Chondrocyte (in vitro differentiated cells): Measurements from ENCODE around the gene TRAF6. TPM values are rescaled to one million over a fixed set of nuclear protein-coding genes. Genes with fewer than 3 reads are reported as not detected.

Source experiments
- DNase-seq: peaks from one replicate; pipeline ENCODE4 v3.0.0; 2021; ENCODE audit warnings: mixed read lengths, low spot score
- H3K27ac Mint-ChIP-seq: one replicate; pipeline ENCODE4 v1.8.0; 2021; ENCODE audit warnings: mild to moderate bottlenecking, moderate library complexity, mixed read lengths; ENCODE audit not compliant: unreplicated experiment
- H3K27me3 Mint-ChIP-seq: 2 replicates; pipeline ENCODE4 v1.8.0; 2021; ENCODE audit warnings: low read depth, mixed read lengths
- H3K36me3 Mint-ChIP-seq: 2 replicates; pipeline ENCODE4 v1.8.0; 2021; ENCODE audit warnings: low read depth, mixed read lengths
- H3K4me1 Mint-ChIP-seq: 2 replicates; pipeline ENCODE4 v1.8.0; 2021; ENCODE audit warnings: low read depth, mild to moderate bottlenecking, mixed read lengths
- H3K4me3 Mint-ChIP-seq: one replicate; pipeline ENCODE4 v1.8.0; 2021; ENCODE audit warnings: mild to moderate bottlenecking, moderate library complexity, mixed read lengths; ENCODE audit not compliant: unreplicated experiment
- H3K9me3 Mint-ChIP-seq: 2 replicates; pipeline ENCODE4 v1.8.0; 2021; ENCODE audit warnings: low read depth, mixed read lengths
- CTCF ChIP-seq: fragments of 200-600 bp; sonication (generic); IDR thresholded peaks from 2 replicates; pipeline ENCODE4 v1.5.0; 2021; ENCODE audit warnings: antibody characterized with exemption, mild to moderate bottlenecking, moderate library complexity
- total RNA-seq: library from RNA; stranded (reverse); gene quantifications from 3 replicates; pipeline ENCODE4 v1.2.1, GENCODE V29; 2021

Gene TRAF6
- total RNA-seq, 1 donor from 2014 or later, result 15.2 TPM

GRCh38 chr11:36507824-36508489 is 2.1 kb downstream of the TRAF6 start:
- Mint-ChIP-seq H3K27ac (peak overlapping the region; percentile 100), H3K4me3 (peak overlapping the region; percentile 100), H3K9me3 (no peaks in the 10 kb centered on the region), H3K36me3 (peaks cover 4% of the 10 kb centered on the region), H3K4me1 (peaks cover 54% of the 10 kb centered on the region), H3K27me3 (no peaks in the 10 kb centered on the region)
- DNase-seq, result no peak
- TF ChIP-seq CTCF, result no peak

GRCh38 chr11:36501236-36501635 is 8.8 kb downstream of the TRAF6 start:
- no peak overlapping the region for H3K4me3 Mint-ChIP-seq
- TF ChIP-seq CTCF, result no peak
- no peaks in the 10 kb centered on the region for H3K27me3 Mint-ChIP-seq
- peaks cover 8% of the 10 kb centered on the region for H3K36me3 Mint-ChIP-seq
- H3K9me3 Mint-ChIP-seq, result no peaks in the 10 kb centered on the region
- peak overlapping the region; percentile 90 for H3K27ac Mint-ChIP-seq
- no peak for DNase-seq
- peaks cover 52% of the 10 kb centered on the region for H3K4me1 Mint-ChIP-seq

GRCh38 chr11:36500315-36500721 is 9.8 kb downstream of the TRAF6 start:
- no peaks in the 10 kb centered on the region for H3K9me3 Mint-ChIP-seq
- no peak for DNase-seq

GRCh38 chr11:36499315-36499714 is 10.8 kb downstream of the TRAF6 start:
- no peak for TF ChIP-seq CTCF
- Mint-ChIP-seq H3K4me3 (no peak overlapping the region), H3K36me3 (peaks cover 6% of the 10 kb centered on the region), H3K4me1 (peaks cover 37% of the 10 kb centered on the region), H3K9me3 (no peaks in the 10 kb centered on the region), H3K27me3 (no peaks in the 10 kb centered on the region), H3K27ac (no peak overlapping the region)
- no peak for DNase-seq

More at GRCh38 chr11:36500315-36500721, 9.8 kb downstream of the TRAF6 start:
- Mint-ChIP-seq H3K4me3 (no peak overlapping the region), H3K4me1 (peaks cover 43% of the 10 kb centered on the region), H3K36me3 (peaks cover 9% of the 10 kb centered on the region), H3K27me3 (no peaks in the 10 kb centered on the region), H3K27ac (peak overlapping the region; percentile 90)
- no peak for TF ChIP-seq CTCF

- no peak overlapping the region for H3K4me3 Mint-ChIP-seq
- peaks cover 6% of the 10 kb centered on the region for H3K36me3 Mint-ChIP-seq
- H3K4me1 Mint-ChIP-seq, result peaks cover 32% of the 10 kb centered on the region
Measured at GRCh38 chr11:36498721-36499120, 11.4 kb downstream of the TRAF6 start.

More at GRCh38 chr11:36498721-36499120, 11.4 kb downstream of the TRAF6 start:
- DNase-seq, result no peak
- no peak for TF ChIP-seq CTCF
- Mint-ChIP-seq H3K9me3 (no peaks in the 10 kb centered on the region), H3K27me3 (no peaks in the 10 kb centered on the region), H3K27ac (no peak overlapping the region)
